Measurements from ENCODE around the gene KCNQ1.

DNA sequence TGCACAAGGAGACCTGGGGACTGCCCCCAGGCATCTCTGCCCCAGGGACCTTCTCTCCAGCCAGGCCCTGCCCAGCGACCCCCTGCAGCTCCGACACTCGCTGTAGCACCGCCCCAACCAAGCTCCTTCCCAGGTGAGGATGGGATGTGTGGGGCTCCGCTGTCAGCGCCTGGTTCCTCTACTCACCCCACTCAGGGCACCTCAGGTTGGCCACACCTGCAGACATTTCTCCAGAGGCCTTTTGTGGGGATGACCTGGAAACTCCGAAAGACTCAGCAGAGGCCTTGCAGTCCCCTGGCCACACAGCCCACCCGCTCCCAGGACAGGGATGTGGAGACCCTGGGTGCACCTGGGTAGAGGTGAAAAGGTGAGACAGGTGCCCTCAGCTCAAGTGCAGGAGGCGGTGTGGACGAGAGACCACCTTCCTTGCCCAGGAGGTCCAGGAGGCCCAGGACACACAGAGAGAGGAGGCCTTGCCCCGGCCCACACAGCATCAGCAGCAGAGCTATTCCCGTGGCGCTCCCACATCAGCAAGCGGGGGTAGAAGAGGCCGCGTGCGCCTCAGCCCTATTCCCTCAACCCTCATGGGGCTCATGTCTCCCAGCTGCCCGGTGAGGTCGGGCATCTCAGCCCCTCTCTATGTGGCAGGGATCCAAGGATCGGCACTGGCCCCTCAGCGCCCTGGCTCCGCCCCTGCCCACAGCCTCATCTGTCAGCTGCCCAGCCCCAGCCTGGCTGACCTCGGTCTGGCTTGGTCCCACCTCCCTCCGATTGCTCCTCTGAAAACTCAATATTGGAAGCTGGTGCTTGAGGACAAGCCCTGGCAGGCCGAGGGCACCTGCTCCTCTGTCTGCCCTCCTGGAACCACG lies 21.4 kb upstream of the KCNQ1 start:
- TF ChIP-seq POLR2A (IDR thresholded peaks at IDR 0.05; ENCODE audit: low read depth, low read length): no peak
- no peak for TF ChIP-seq POLR2AphosphoS5 (IDR thresholded peaks at IDR 0.05; ENCODE audit: low read depth, low read length)

Measured in GM12892 (cell line).